HG03280 (cell line): Measurements from ENCODE around the gene AUTS2.

Experiments
- ATAC-seq: cut with Tn5 transposase; IDR thresholded peaks from one replicate; pipeline ENCODE4 v1.9.1; 2021; ENCODE audit warnings: mild to moderate bottlenecking, moderate library complexity; ENCODE audit not compliant: unreplicated experiment

AUTS2 gene

GRCh38 chr7:70770154-70770553 is 1171.9 kb downstream of the AUTS2 start:
- no peak for ATAC-seq

DNA sequence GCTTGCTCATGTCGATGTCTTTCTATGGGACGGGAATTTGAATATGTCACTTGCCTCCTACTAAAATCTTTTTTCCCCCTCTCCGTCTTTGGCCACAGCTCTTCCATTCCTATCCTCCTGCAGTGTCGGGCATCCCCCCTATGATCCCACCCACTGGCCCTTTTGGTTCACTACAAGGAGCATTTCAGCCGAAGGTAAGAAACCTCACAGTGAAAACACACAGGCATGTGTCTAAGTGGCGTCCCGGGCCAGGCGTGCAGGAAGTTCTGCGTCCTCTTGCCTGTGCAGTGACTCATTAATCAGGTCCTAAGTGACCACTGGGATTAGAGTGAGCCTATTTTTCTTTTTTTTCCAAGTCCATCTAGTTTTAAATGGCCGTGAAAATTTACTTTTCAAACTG is 1173.2 kb downstream of the AUTS2 start:
- no peak for ATAC-seq

- ATAC-seq, result no peak
These were observed 1174.6 kb downstream of the AUTS2 start for GRCh38 chr7:70772891-70773290.

GRCh38 chr7:70773406-70773805 is 1175.1 kb downstream of the AUTS2 start:
- no peak for ATAC-seq

DNA sequence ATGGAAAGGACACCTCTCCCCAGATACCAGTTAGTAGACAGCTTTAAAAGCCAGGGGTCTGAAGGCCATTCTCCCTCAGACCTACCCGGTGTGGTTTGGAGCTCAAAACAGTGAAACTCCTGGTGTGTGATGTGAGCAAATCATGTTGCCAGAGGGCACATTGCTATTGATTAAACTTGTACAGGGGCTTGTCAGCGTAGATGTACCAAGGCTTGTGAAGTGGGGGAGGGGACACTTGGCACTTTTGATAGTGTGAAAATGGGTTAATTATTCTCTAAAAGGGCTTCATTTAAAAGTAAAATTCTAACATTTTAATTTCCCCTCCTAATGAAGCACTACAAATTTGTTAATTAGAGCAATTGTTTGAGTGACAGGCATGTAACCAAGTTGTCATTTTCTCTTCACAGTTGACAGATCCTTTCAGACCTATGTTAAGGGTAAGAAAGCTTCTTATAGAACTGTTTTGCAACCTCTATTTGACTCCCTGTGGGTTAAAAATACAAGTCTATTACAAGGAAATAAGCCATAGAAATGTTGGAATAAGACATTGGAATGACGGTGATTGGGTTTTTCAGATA is 1176.8 kb downstream of the AUTS2 start:
- no peak for ATAC-seq

DNA sequence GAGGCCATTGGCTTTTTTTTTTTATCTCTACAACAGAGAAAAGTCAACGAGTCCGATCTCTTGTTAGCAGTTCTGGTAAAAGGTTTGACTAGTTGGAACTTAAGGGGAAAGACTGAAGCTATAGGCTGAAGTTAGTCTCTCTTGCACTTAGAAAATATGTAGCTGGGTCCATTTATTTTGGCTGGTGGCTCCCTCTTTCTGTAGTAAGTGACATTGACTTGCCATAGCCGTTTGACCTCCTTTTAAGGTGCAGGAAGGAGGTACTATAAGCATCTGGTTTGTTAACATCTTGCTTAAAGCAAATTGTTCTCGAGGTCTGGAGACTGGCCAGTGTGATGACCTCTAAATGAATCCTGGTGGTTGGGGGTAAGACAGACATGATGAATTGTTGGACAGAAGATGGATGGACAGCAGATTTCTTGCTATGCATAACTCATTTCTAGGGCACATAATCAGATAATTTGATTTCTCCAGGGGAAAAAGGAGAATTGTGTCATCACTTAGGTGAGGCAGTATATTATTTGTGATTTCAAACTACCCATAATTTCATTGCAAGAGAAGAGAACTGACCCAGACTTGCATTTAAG is 1177.4 kb downstream of the AUTS2 start:
- ATAC-seq, result no peak

DNA sequence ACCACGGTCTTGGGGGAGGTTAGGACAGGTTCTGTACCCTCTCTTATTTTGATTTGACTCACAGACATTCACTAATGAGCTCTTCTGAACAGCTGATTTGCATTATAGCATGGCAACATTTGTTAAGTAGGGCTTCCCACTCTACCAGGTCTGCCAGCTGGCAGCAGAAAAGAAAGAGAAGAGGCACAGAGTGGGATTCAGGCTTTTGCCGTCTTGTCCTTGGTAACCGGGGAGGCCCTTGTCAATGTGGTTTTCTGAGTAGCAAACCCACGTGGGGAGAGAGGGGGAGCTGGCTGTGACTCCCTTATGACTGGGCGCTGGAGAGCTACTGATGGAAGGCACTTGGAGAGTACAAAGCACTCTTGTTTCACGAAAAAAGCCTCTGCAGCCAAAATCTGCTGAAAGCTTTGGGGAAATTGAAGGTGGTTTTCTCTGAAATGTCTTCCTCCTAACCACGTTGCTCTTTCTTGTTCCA is 1178.4 kb downstream of the AUTS2 start:
- no peak for ATAC-seq

- ATAC-seq, result no peak
These were observed 1179.0 kb downstream of the AUTS2 start for GRCh38 chr7:70777251-70777650.

- ATAC-seq, result no peak
These were observed 1180.3 kb downstream of the AUTS2 start for GRCh38 chr7:70778585-70778984.

- no peak for ATAC-seq
These were observed 1181.0 kb downstream of the AUTS2 start for GRCh38 chr7:70779321-70779720.

GRCh38 chr7:70781922-70782311 is 1183.6 kb downstream of the AUTS2 start:
- no peak for ATAC-seq

DNA sequence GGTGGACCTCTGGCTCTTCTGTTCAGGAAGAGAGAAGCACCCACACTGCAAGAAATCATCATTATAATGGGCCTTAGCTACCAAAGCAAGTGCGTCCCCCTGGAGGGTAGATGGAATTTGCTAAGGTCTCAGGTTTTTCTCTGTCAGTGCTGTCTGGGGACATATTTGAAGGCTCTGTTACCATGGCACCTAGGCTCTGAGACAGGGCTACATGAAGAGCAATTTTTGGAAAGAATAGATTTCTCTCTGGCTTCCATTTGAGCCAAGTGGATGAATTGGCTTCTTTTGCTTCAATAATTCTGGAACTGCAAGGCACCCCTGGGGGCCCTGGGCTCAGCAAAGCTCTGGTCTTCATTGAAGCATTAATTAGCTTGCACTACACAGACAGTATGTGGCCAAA is 1184.5 kb downstream of the AUTS2 start:
- no peak for ATAC-seq

DNA sequence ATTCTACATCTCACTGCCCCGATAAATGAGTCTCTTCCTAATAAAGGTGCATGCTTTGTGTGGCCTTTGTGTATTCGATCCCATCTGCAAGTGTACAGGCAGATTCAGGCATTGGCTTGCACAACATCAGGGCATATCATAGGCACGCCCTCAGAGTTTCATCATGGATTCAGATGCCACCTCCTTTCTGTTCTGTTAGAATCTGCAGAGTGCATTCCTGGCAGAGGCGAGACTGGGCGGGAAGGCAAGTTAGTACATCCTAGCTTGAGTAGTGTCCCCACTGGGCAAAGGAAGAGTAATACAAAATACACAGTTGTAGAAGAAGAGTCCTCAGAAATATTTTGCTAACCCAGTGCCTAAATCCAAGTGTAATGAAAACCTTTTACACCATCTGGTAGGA is 1187.2 kb downstream of the AUTS2 start:
- ATAC-seq, result no peak

DNA sequence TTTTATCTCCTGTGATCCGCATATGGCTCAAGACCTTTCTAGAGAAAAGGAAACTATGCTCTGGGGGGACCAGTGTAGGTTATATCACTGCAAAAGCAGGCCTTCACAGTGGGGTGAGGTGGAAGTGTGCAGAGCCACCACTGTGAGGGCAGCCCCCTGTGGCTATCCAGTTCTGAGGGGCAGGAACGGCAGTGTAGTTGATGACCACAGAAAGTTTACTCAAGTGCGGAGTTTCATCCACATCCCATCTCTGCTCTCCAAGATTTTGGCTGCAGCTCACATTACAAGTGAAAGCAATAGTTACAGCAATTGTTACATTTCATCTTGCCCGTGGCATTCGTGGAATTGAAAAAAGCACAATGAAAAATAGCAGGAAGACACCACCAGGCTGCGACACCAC is 1187.8 kb downstream of the AUTS2 start:
- no peak for ATAC-seq

DNA sequence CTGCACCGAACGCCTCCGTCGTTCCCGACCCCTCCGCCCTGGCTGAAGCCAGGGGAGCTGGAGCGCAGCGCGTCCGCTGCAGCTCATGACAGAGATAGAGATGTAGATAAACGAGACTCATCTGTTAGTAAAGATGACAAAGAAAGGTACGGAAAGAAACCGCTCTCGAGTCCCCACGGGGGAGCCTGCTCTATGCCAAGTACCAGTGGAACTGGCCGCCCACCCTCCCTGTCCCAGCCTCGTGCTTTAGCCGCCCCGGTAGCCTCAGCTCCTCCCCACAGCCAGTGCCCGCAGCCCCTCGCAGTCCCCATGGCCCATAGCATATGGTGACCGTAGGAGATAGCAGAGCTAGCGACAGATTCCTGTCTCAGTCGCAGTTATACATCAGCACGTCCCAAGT is 1189.0 kb downstream of the AUTS2 start:
- ATAC-seq, result no peak

GRCh38 chr7:70787771-70788170 is 1189.5 kb downstream of the AUTS2 start:
- no peak for ATAC-seq

- ATAC-seq, result no peak
These were observed 1190.0 kb downstream of the AUTS2 start for GRCh38 chr7:70788276-70788675.

DNA sequence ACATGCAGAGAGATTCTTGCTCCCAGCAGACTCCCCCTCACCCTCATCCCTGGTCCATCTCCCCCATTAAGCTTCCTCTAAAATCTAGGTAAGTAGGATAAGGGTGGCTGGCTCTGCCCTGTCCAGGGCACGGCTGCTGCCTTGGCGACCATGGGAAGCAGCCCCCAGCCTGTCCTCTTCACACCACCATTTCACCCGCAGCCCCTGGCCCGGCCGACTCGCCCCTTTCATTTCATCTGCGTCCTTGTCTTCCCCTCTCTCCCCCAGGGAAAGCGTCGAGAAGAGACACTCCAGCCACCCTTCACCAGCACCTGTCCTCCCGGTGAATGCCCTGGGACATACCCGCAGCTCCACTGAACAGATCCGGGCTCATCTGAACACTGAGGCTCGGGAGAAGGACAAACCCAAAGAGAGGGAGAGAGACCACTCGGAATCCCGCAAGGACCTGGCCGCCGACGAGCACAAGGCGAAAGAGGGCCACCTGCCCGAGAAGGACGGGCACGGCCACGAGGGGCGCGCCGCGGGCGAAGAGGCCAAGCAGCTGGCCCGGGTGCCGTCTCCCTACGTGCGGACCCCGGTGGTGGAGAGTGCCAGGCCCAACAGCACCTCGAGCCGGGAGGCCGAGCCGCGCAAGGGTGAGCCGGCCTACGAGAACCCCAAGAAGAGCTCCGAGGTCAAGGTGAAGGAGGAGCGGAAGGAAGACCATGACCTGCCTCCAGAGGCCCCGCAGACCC is 1191.4 kb downstream of the AUTS2 start:
- no peak for ATAC-seq

DNA sequence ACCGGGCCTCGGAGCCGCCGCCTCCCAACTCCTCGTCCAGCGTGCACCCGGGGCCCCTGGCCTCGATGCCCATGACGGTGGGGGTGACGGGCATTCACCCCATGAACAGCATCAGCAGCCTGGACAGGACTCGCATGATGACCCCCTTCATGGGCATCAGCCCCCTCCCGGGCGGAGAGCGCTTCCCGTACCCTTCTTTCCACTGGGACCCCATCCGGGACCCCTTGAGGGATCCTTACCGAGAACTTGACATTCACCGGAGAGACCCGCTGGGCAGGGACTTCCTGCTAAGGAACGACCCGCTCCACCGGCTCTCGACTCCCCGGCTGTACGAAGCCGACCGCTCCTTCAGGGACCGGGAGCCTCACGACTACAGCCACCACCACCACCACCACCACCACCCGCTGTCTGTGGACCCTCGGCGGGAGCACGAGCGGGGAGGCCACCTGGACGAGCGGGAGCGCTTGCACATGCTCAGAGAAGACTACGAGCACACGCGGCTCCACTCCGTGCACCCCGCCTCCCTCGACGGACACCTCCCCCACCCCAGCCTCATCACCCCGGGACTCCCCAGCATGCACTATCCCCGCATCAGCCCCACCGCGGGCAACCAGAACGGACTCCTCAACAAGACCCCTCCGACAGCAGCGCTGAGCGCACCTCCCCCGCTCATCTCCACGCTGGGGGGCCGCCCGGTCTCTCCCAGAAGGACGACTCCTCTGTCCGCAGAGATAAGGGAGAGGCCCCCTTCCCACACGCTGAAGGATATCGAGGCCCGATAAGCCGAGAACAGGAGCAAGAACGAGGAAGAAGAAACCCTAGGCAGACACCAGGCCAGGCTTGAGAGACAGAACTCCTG is 1192.2 kb downstream of the AUTS2 start:
- no peak for ATAC-seq

DNA sequence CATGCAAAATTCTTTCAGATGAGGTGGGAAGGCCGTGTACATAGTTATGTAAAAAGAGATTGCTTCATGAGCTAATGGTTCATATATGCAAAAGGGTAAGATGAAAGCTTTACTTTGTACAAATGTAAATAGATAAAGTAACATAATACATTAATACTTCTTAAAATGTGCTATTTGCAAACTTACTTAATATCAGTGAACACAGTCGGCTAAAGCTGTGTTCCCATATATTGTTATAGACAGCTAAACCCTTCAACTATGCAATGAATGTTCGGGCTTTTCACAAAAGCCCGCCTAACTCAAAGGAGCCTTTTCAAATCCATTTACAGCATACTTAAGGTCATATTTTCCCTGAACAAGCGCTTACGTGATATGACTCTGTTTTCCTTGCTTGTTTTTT is 1193.1 kb downstream of the AUTS2 start:
- ATAC-seq, result no peak

DNA sequence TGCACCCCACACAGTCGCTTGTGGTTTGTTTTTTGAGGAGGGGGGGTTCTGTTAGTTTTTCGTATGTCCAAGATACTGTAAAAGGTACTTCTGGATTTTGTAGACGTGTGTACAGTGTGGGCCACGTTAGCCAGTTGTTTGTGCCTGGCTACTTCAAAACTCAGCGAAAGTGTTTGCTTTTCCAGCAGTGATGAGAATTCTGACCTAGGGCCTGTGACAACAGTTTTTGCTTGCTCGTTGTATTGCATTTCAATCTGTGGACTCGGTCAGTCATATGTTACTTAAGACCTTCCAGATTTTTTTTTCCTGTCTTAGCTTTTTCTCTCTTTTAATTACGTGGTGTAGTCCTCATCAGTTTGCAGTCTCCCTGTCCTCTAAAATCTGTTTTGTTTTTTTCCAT is 1194.8 kb downstream of the AUTS2 start:
- ATAC-seq, result no peak
